HG03039 (cell line): ENCODE measurements around the gene DIPK1B.

ENCODE experiments used
- ATAC-seq: cut with Tn5 transposase; IDR thresholded peaks from one replicate; pipeline ENCODE4 v1.9.1; 2021; ENCODE audit warnings: mild to moderate bottlenecking, moderate library complexity; ENCODE audit not compliant: unreplicated experiment

The DIPK1B gene

GRCh38 chr9:136718345-136719194 lies 6.2 kb downstream of the DIPK1B start:
- ATAC-seq, result no peak

DNA sequence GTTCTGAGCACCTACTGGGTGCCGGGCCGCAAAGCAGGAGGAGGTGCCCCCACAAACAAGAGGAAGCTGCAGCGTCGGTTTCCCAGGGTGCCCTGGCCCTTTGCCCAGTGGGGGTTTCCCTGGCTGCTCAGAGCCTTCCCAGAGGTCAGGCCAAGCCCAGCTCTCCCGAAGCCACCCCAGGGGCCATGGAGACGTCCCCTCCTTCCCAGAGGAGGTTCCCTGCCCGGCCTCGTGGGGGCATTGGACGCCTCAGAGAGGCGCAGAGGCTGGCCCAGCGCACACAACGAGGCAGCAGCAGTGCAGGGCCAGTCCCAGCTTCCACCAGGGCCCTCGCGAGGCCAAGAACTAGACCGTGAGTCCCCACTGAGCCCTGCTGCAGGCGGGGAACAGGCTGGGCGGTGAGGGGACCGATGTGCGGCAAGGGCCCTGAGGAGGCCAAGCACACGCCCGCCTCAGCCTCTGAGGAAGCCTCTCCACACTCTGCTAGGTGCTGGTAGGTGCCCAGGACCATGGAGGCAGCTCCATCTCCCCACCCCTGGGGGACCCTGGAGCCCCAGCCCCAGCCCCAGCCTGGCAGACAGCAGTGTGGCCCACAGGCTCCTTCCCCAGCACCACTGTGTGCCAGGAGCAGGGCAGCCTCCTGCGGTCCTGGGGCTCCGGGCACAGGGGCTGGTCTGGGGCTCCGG lies 7.0 kb downstream of the DIPK1B start:
- ATAC-seq, result no peak

DNA sequence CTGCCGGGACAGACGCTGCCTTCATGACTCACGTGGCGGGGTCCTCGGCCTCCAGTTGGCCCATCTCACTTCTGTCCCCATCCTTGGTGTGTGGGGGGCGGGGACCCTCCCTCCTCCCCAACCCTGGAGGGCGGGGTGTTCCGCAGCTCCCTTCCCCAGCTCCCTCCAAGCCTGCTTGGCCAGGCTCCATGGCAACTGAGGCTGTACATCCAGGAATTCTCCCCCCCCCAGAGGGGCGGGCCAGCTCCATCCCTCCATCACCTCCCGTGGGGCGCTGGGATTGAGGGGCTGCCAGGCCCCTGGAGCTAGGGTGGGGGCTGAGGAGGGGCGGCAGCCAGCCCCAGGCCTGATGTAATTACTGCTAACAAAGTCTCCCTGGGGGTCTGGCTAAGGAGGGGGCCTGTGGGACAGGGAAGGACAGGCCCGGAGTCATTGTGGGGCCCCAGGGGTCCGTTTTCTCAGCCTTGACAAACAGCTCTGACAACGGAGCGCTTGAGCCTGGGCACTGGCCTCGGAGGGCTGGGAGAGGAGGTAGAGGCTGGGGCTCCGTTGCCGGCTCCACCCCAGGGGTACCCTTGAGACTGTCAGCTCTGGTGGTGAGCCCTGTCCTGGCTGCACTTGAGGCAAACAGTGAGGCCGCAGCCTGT lies 8.0 kb downstream of the DIPK1B start:
- no peak for ATAC-seq

DNA sequence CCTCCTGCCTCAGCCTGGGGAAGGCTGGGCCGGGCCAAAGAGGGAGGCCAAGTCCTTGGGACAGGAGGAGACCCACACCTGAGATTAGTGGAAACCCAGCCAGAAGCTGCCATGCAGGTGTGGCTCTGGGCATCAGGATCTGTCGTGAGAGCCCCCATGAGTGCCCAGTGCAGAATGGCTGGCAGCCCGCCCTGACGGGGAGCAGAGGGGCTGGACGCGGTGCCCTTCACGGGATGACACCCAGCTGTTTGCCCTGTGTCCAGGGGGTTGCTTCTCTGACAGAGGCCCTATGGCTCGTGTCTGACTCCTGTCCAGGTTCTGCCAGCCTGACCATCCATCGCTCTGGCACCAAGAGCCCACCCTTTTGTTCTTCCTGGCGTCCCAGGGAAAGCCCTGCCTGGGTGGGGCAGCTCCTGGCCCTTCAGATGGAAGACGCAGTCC lies 8.5 kb downstream of the DIPK1B start:
- no peak for ATAC-seq

- ATAC-seq, result no peak
These were observed 9.1 kb downstream of the DIPK1B start for GRCh38 chr9:136721339-136722092.

GRCh38 chr9:136722093-136722968 lies 10.0 kb downstream of the DIPK1B start:
- no peak for ATAC-seq

DNA sequence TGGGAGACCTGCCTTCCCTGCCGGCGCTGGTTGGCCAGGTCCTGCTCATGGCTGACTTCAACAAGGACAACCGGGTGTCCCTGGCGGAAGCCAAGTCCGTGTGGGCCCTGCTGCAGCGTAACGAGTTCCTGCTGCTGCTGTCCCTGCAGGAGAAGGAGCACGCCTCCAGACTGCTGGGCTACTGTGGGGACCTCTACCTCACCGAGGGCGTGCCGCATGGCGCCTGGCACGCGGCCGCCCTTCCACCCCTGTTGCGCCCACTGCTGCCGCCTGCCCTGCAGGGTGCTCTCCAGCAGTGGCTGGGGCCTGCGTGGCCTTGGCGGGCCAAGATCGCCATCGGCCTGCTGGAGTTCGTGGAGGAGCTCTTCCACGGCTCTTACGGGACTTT lies 10.6 kb downstream of the DIPK1B start:
- no peak for ATAC-seq

DNA sequence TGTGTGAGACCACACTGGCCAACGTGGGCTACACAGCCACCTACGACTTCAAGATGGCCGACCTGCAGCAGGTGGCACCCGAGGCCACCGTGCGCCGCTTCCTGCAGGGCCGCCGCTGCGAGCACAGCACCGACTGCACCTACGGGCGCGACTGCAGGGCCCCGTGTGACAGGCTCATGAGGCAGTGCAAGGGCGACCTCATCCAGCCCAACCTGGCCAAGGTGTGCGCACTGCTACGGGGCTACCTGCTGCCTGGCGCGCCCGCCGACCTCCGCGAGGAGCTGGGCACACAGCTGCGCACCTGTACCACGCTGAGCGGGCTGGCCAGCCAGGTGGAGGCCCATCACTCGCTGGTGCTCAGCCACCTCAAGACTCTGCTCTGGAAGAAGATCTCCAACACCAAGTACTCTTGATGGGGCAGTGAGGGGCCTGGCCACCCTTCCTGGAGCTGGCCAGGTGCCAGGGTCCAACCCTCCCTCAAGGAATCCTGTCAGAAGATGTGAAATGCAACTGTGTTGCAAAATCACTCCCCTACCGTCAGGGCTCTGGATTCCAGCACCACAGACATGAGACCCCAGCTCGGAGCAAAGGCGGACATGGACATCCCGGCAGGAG lies 11.1 kb downstream of the DIPK1B start:
- no peak for ATAC-seq

DNA sequence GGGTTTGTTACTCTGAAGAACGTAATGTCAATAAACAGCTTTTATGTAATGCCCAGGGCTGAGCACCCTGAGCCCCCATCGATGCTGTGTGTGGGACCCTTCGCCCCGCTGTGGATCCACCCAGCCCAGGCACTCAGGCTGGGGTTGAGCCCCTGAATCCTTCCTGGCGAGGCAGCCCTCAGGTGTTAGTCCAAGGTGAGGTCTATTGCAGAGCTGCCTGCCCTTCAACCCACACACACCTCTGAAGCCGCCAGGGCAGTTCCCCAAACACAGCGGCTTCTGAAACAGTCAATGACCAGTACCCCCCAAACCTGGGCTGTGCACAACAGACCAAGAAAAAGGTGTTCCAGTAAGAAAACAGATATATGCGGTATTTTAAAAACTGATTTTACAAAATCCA lies 11.6 kb downstream of the DIPK1B start:
- no peak for ATAC-seq

DNA sequence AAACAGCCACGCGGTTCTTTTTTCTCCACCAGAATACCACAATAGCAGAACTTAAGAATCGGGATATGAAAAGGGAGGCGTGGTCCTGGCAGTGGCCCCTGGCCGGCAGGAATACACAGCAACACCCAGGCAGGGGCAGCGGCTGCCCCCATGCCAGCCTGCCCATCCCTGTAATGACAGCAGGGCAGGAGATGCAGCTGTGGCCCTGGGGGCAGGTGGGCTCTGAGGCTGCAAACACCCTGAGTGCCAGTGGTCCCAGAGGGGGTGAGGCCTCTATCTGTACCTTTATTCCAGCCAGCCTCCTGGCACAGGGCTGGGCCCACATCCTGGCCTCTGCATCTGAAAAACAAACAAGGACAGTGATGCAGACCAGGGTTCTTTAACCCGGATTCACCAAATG lies 12.4 kb downstream of the DIPK1B start:
- ATAC-seq, result no peak

DNA sequence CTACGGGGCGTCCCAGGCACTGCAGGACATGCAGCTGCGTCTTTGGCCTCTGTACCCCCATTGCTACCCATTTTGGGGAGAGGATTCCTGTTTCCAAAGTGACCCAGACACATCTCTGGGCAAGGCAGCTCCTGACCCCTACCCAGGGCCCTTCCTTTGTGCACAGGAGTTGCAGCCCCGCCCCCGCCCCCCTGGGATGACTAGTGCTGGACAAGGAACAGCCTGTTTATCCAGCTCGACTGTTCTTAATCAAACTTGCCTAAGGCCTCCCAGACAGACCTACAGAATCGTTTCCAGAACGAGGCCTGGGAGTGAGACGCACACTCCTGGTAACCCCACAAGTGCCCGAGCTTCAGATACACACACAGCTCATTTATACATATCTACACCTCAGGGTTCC lies 13.2 kb downstream of the DIPK1B start:
- no peak for ATAC-seq

GRCh38 chr9:136726118-136726517 lies 13.7 kb downstream of the DIPK1B start:
- ATAC-seq, result no peak

- ATAC-seq, result no peak
These were observed 14.3 kb downstream of the DIPK1B start for GRCh38 chr9:136726631-136727191.

- peak; percentile 62 for ATAC-seq
These were observed 15.7 kb downstream of the DIPK1B start for GRCh38 chr9:136728080-136728547.

GRCh38 chr9:136728548-136729123 lies 16.3 kb downstream of the DIPK1B start:
- peak; percentile 19 for ATAC-seq

- no peak for ATAC-seq
These were observed 16.8 kb downstream of the DIPK1B start for GRCh38 chr9:136729144-136729543.

- ATAC-seq, result no peak
These were observed 17.6 kb downstream of the DIPK1B start for GRCh38 chr9:136729926-136730325.

DNA sequence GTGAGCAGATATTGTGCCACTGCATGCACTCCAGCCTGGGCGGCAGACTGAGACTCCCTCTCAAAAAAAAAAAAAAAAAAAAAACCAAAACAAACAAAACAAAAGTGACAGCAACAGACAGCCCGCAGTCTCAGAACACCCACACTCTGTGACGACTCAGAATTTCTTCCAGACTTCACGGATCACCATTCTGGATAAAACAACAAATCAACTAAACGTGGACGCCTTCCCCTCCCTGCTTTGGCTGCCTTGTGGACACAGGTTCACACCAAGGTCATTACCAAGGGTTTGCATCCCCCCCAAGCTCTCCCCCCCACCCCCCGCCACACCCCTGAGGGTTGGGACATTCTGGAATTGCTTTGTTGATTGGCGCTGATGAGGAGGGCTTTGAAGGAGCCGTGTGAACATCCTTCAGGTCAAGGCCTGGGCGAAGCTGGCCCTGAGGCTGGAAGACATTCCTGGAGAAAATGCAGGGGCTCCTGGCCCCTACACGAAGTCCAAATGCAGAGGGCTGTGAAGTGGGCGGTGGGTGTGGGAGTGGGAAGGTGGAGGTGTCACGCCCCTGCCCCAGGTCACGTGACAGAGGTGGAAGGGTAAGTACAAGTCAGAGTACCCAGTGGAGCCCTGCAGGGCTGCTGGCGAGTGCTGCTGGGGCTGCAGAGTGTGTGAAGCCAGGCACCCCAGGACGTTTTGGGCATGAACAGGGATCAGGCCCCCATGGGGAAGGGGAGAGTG lies 20.2 kb downstream of the DIPK1B start:
- no peak for ATAC-seq
